GM18909 (cell line): ENCODE data around the gene SFRP4.

Experiments used
- ATAC-seq: cut with Tn5 transposase; IDR thresholded peaks from one replicate; pipeline ENCODE4 v1.9.1; 2021; ENCODE audit warnings: mild to moderate bottlenecking; ENCODE audit not compliant: unreplicated experiment, poor library complexity

SFRP4 gene

GRCh38 chr7:37927773-37928444, 11.3 kb upstream of the SFRP4 start:
- ATAC-seq = no peak

GRCh38 chr7:37925620-37926019, 9.0 kb upstream of the SFRP4 start:
- no peak for ATAC-seq

GRCh38 chr7:37924491-37925041, 7.9 kb upstream of the SFRP4 start:
- no peak for ATAC-seq

- ATAC-seq = no peak
These were observed 7.4 kb upstream of the SFRP4 start for GRCh38 chr7:37923996-37924395.

- ATAC-seq = no peak
These were observed 5.3 kb upstream of the SFRP4 start for GRCh38 chr7:37921876-37922275.

GRCh38 chr7:37920849-37921805, 4.5 kb upstream of the SFRP4 start:
- peak; percentile 64 for ATAC-seq

- peak; percentile 74 for ATAC-seq
These were observed 3.8 kb upstream of the SFRP4 start, which contains the start of gene EPDR1 for GRCh38 chr7:37920305-37920848. Gene EPDR1 (plus strand): TSS chr7:37920640. CDS start chr7:37920940, 300 bp downstream.

GRCh38 chr7:37918526-37918925, 1.9 kb upstream of the SFRP4 start:
- ATAC-seq = no peak

GRCh38 chr7:37916017-37916672, 472 bp downstream of the SFRP4 start:
- no peak for ATAC-seq

- peak; percentile 30 for ATAC-seq
These were observed 1.2 kb downstream of the SFRP4 start for GRCh38 chr7:37915438-37915837.

- ATAC-seq = no peak
These were observed 3.9 kb downstream of the SFRP4 start for GRCh38 chr7:37912756-37913155.

GRCh38 chr7:37908221-37908788, 8.3 kb downstream of the SFRP4 start:
- ATAC-seq = no peak

GRCh38 chr7:37901890-37902524, 14.6 kb downstream of the SFRP4 start:
- ATAC-seq = no peak

- ATAC-seq = peak; percentile 61
These were observed 15.3 kb downstream of the SFRP4 start for GRCh38 chr7:37901236-37901827.

- ATAC-seq = no peak
These were observed 16.8 kb downstream of the SFRP4 start for GRCh38 chr7:37899712-37900247.

- ATAC-seq = no peak
These were observed 21.9 kb downstream of the SFRP4 start for GRCh38 chr7:37894671-37895070.

GRCh38 chr7:37893359-37893758, 23.3 kb downstream of the SFRP4 start:
- no peak for ATAC-seq

GRCh38 chr7:37882086-37882485, 34.5 kb downstream of the SFRP4 start:
- no peak for ATAC-seq
